GDM1 (cell line): ENCODE data around the gene SHROOM1.

Experiments
- DNase-seq: peaks from one replicate; lab custom pipeline; 2025; lab: John Stamatoyannopoulos, UW

SHROOM1 gene

GRCh38 chr5:132776938-132777208 is 53.6 kb downstream of the SHROOM1 start:
- DNase-seq: no peak

GRCh38 chr5:132776131-132776937 is 54.1 kb downstream of the SHROOM1 start:
- DNase-seq: no peak

DNA sequence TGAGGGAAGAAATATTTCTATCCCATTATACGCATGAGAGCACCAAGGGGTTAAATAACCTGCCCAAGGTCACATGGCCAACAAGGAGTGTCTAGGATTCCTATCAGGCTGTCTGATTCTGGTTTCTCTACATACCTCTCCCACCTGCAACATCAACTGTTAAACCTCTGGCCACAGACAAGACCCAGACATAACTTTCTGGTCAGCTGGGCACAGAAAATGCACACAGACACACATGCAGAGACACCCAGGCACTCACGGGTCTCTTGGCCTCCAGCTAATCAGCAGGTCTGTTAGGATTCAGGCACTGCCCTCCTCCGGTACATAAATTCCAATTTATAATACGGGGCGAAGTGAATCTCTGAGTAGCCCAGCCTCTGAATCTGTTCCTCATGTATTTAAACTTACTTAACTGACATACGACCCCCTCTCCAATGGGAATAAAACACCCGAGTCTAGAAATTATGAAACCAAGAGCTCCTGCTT is 54.9 kb downstream of the SHROOM1 start:
- no peak for DNase-seq

- no peak for DNase-seq
These were observed 55.6 kb downstream of the SHROOM1 start for GRCh38 chr5:132774896-132775295.

- no peak for DNase-seq
These were observed 56.0 kb downstream of the SHROOM1 start for GRCh38 chr5:132774406-132774805.

- DNase-seq: no peak
These were observed 56.7 kb downstream of the SHROOM1 start for GRCh38 chr5:132773601-132774355.

- DNase-seq: no peak
These were observed 57.3 kb downstream of the SHROOM1 start for GRCh38 chr5:132773114-132773513.

DNA sequence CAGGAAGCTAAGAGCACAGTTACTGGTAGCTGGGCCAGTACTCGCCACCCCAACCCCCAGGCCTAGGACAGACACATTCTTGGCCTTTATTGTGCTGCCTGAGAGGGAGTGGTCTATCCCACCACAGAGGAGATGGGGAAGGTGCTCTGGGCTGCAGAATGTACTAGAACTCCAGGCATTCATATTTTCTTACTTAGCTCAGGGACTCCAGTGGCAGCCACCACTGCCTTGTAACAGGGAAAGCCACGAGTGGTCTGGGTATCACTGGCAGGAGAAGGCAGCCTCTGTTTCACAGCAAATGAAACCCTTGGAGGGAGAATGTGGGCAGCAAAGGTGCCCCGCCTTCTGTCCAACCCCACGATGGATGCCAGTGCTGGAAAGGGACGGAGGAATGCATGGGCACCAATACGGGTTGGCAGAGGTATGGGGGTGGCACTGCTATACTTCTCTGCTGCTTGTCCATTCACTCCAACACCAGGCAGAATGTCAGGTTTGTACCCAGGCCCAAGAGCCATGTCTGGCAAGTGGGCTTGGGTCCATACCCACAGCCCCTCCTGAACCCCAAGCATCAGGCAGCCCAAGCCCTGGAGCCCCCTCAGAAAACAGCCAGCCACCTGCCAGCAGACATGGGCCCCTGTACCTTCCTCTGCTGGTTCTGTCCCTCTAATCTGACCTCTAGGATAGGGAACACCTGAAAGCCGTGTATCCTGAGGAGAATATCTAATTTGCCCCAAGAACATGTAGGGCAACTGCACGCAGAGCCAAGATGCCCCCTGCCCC is 58.0 kb downstream of the SHROOM1 start:
- DNase-seq: no peak
